Sigmoid colon (tissue), 7 donors: ENCODE measurements around the gene OR8G1. TPM values are rescaled to one million over a fixed set of nuclear protein-coding genes. Genes with fewer than 3 reads are reported as not detected.

Experiments used
- DNase-seq: peaks from one replicate; pipeline ENCODE4 v3.0.0-alpha.2; 2019
- H3K27ac ChIP-seq, 4 donors: fragments of 200-600 bp; sonication (generic); one replicate each; pipeline ENCODE4 v1.5.1; 2016 to 2019; ENCODE audit warnings: mild to moderate bottlenecking in 1 of 4
- H3K27me3 ChIP-seq, 3 donors: fragments of 200-600 bp; sonication (generic); one replicate each; pipeline ENCODE4 v1.5.1; 2019; ENCODE audit warnings: mild to moderate bottlenecking in 1 of 3
- H3K36me3 ChIP-seq, 4 donors: fragments of 200-600 bp; sonication (generic); one replicate each; pipeline ENCODE4 v1.5.1; 2016 to 2019
- H3K4me1 ChIP-seq, 4 donors: fragments of 200-600 bp; sonication (generic); one replicate each; pipeline ENCODE4 v1.5.1; 2017 to 2019
- H3K4me3 ChIP-seq, 4 donors: fragments of 200-600 bp; sonication (generic); one replicate each; pipeline ENCODE4 v1.5.1; 2017 to 2019; ENCODE audit warnings: mild to moderate bottlenecking in 2 of 4, moderate library complexity in 1 of 4
- H3K9me3 ChIP-seq, 4 donors: fragments of 200-600 bp in 3 of 4; sonication (generic) in 3 of 4; one replicate each; pipeline versions ENCODE4 v1.5.1 to v1.6.1; 2013 to 2019
- EP300 ChIP-seq, 4 donors: sonication (generic); formaldehyde crosslinking; IDR thresholded peaks; one replicate each; pipeline ENCODE4 v1.6.1; 2017; ENCODE audit warnings: antibody characterized with exemption in 4 of 4
- POLR2A ChIP-seq, 2 donors: fragments of 450-650 bp; IDR thresholded peaks; one replicate each; pipeline ENCODE4 v1.6.1; 2016; ENCODE audit warnings: antibody characterized with exemption in 2 of 2, mild to moderate bottlenecking in 2 of 2, moderate library complexity in 2 of 2
- POLR2AphosphoS5 ChIP-seq, 4 donors: sonication (generic); formaldehyde crosslinking; IDR thresholded peaks; one replicate each; pipeline ENCODE4 v1.6.1; 2017; ENCODE audit warnings: antibody characterized with exemption in 4 of 4
- WGBS, 2 donors: extraction: QIAGEN DNeasy Blood & Tissue Kit; methylation state at CpG; one replicate each; pipeline ENCODE4 v1.1.7; 2013; 5-methylcytosine and 5-hydroxymethylcytosine counted together
- intact Hi-C: fragments of 100-400 bp; cut with DNase I; formaldehyde crosslinking; loops from one replicate; pipeline ENCODE4 v1.15.1; 2023
- polyA plus RNA-seq, 3 donors: library from polyadenylated mRNA; stranded (reverse); fragments of 200-250 nt; gene quantifications; one replicate each; pipeline ENCODE4 v1.2.3, GENCODE V29; 2013
- total RNA-seq, 4 donors: library from RNA; depleted of rRNA; stranded (reverse); fragments of >200 nt; gene quantifications; one replicate each; pipeline ENCODE4 v1.1.0, GENCODE V29; 2016
- TF ChIP-seq, protein P1 (sequence below), 4 experiments: fragments of 450-650 bp in 3 of 4; fragments of 200-600 bp in 1 of 4; IDR thresholded peaks; one replicate each; pipeline ENCODE4 v1.5.1; 2016 to 2019; ENCODE audit warnings: antibody characterized with exemption in 4 of 4, mild to moderate bottlenecking in 3 of 4, moderate library complexity in 2 of 4
- donor health status: healthy with polysubstance abuse.
- donor health status: Bipolar disorder and iron deficiency.
- donor health status: healthy.

Gene OR8G1
- total and polyA plus RNA-seq, 7 donors = not detected

- intact Hi-C loops = no loop called here
- TF ChIP-seq EP300 (IDR thresholded peaks at IDR 0.05) = no peak
- TF ChIP-seq, protein P1, sequence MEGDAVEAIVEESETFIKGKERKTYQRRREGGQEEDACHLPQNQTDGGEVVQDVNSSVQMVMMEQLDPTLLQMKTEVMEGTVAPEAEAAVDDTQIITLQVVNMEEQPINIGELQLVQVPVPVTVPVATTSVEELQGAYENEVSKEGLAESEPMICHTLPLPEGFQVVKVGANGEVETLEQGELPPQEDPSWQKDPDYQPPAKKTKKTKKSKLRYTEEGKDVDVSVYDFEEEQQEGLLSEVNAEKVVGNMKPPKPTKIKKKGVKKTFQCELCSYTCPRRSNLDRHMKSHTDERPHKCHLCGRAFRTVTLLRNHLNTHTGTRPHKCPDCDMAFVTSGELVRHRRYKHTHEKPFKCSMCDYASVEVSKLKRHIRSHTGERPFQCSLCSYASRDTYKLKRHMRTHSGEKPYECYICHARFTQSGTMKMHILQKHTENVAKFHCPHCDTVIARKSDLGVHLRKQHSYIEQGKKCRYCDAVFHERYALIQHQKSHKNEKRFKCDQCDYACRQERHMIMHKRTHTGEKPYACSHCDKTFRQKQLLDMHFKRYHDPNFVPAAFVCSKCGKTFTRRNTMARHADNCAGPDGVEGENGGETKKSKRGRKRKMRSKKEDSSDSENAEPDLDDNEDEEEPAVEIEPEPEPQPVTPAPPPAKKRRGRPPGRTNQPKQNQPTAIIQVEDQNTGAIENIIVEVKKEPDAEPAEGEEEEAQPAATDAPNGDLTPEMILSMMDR (IDR thresholded peaks at IDR 0.05) = no peak
- TF ChIP-seq POLR2A (IDR thresholded peaks at IDR 0.05) = no peak
- TF ChIP-seq POLR2AphosphoS5 (IDR thresholded peaks at IDR 0.05) = no peak
- Histone ChIP-seq H3K9me3 (no peaks in the 10 kb centered on the region), H3K36me3 (no peaks in the 10 kb centered on the region), H3K27ac (no peak overlapping the region), H3K4me3 (no peak overlapping the region), H3K4me1 (no peaks in the 10 kb centered on the region), H3K27me3 (no peaks in the 10 kb centered on the region)
- WGBS, 2 donors = 77 to 93% methylated on average over 3 of the region's 3 CpGs
- no peak for DNase-seq
Measured at GRCh38 chr11:124301548-124301947, 60.7 kb downstream of the OR8G1 start.

DNA sequence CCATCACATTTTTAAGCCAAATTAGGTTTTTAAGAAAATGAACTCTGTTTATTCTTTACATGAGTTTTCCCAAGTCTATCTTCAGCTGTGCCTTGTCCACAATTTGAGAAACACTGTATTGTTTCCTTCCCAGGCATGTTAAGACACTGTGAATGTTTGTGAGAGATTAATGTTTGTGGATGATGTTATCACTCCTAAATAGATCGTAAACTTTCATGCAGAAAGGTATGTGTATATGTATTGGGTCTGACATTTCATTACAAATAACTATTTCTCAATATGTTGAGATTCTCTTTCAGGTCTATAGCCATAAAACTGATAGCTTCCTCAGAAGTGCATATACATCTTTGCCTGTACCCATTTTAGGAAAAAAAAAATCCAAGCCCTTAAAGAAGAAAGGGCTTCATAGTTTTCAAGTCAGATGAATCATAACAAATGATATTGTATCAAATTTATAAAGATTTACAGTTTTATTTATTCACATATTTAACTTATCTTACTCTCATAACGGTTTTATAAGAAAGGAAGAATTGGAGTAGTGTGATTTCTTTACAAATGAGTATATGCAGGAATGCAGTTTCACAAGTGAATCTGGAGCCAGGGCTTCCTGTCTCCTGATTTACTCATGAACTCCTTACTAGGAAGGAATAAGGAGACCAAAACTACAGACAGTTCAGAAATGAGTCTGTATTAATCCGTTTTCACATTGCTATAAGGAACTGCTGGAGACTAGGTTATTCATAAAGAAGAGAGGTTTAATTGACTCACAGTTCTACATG is 61.6 kb downstream of the OR8G1 start:
- no peaks in the 10 kb centered on the region for H3K27me3 ChIP-seq
- H3K36me3 ChIP-seq = no peaks in the 10 kb centered on the region
- no peak for TF ChIP-seq POLR2AphosphoS5 (IDR thresholded peaks at IDR 0.05)
- TF ChIP-seq, protein P1 (IDR thresholded peaks at IDR 0.05) = no peak
- TF ChIP-seq EP300 (IDR thresholded peaks at IDR 0.05) = no peak
- TF ChIP-seq POLR2A (IDR thresholded peaks at IDR 0.05) = no peak
- H3K27ac ChIP-seq = no peak overlapping the region
- 52 to 67% methylated on average over 3 of the region's 3 CpGs for WGBS, 2 donors
- H3K4me1 ChIP-seq = no peaks in the 10 kb centered on the region
- H3K4me3 ChIP-seq = no peak overlapping the region
- H3K9me3 ChIP-seq = no peaks in the 10 kb centered on the region
- intact Hi-C loops = no loop called here
- DNase-seq = no peak

Other genes starting within 250 kb of the OR8G1 start
- not detected for gene OR10G6, start 245.9 kb upstream of the OR8G1 start, total RNA-seq
- not detected for gene OR10G6, start 245.9 kb upstream of the OR8G1 start, polyA plus RNA-seq
- gene OR10G4, start 228.1 kb upstream of the OR8G1 start, total RNA-seq = under 1 TPM in 1 of 4 donors, not detected in 3; 0.71 TPM
- gene OR10G4, start 228.1 kb upstream of the OR8G1 start, polyA plus RNA-seq = under 1 TPM in 1 of 3 donors, not detected in 2; 0.03 TPM
- gene OR10G9, start 218.1 kb upstream of the OR8G1 start, total RNA-seq = not detected
- not detected for gene OR10G9, start 218.1 kb upstream of the OR8G1 start, polyA plus RNA-seq
- not detected for gene OR10G8, start 214.3 kb upstream of the OR8G1 start, total RNA-seq
- not detected for gene OR10G8, start 214.3 kb upstream of the OR8G1 start, polyA plus RNA-seq
- not detected for gene OR10G7, start 199.8 kb upstream of the OR8G1 start, total RNA-seq
- not detected for gene OR10G7, start 199.8 kb upstream of the OR8G1 start, polyA plus RNA-seq
- gene VWA5A, start 125.6 kb upstream of the OR8G1 start, total RNA-seq = 10 to 100 TPM; 14.2 to 16.6 (median 14.6) TPM
- 10 to 100 TPM; 31.0 to 43.8 (median 34.0) TPM for gene VWA5A, start 125.6 kb upstream of the OR8G1 start, polyA plus RNA-seq
- gene OR10D3, start 57.8 kb upstream of the OR8G1 start, total RNA-seq = not detected
- not detected for gene OR10D3, start 57.8 kb upstream of the OR8G1 start, polyA plus RNA-seq
- gene OR8G5, start 15.3 kb downstream of the OR8G1 start, total RNA-seq = not detected
- gene OR8G5, start 15.3 kb downstream of the OR8G1 start, polyA plus RNA-seq = under 1 TPM in 1 of 3 donors, not detected in 2; 0.10 TPM
- gene OR8D1, start 72.9 kb downstream of the OR8G1 start, total RNA-seq = not detected
- gene OR8D1, start 72.9 kb downstream of the OR8G1 start, polyA plus RNA-seq = not detected
- not detected for gene OR8D2, start 79.1 kb downstream of the OR8G1 start, total RNA-seq
- not detected for gene OR8D2, start 79.1 kb downstream of the OR8G1 start, polyA plus RNA-seq
- not detected for gene OR8B2, start 143.4 kb downstream of the OR8G1 start, total RNA-seq
- not detected for gene OR8B2, start 143.4 kb downstream of the OR8G1 start, polyA plus RNA-seq
- not detected for gene OR8B3, start 157.9 kb downstream of the OR8G1 start, total RNA-seq
- gene OR8B3, start 157.9 kb downstream of the OR8G1 start, polyA plus RNA-seq = not detected
- not detected for gene OR8B4, start 183.8 kb downstream of the OR8G1 start, total RNA-seq
- gene OR8B4, start 183.8 kb downstream of the OR8G1 start, polyA plus RNA-seq = not detected
- not detected for gene OR8B8, start 204.6 kb downstream of the OR8G1 start, total RNA-seq
- not detected for gene OR8B8, start 204.6 kb downstream of the OR8G1 start, polyA plus RNA-seq